ENCODE data around the gene OR2D2.

GRCh38 chr11:6889835-6890234, 2.5 kb downstream of the OR2D2 start:
- TF ChIP-seq, protein P1, sequence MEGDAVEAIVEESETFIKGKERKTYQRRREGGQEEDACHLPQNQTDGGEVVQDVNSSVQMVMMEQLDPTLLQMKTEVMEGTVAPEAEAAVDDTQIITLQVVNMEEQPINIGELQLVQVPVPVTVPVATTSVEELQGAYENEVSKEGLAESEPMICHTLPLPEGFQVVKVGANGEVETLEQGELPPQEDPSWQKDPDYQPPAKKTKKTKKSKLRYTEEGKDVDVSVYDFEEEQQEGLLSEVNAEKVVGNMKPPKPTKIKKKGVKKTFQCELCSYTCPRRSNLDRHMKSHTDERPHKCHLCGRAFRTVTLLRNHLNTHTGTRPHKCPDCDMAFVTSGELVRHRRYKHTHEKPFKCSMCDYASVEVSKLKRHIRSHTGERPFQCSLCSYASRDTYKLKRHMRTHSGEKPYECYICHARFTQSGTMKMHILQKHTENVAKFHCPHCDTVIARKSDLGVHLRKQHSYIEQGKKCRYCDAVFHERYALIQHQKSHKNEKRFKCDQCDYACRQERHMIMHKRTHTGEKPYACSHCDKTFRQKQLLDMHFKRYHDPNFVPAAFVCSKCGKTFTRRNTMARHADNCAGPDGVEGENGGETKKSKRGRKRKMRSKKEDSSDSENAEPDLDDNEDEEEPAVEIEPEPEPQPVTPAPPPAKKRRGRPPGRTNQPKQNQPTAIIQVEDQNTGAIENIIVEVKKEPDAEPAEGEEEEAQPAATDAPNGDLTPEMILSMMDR (IDR thresholded peaks at IDR 0.05; ENCODE audit: insufficient read depth, low read depth, low read length): no peak
- TF ChIP-seq EZH2 (IDR thresholded peaks at IDR 0.05; ENCODE audit: insufficient read depth, low read length): no peak
